ENCODE results near the gene LARGE2.

Gene LARGE2

GRCh38 chr11:45930031-45930794 lies 7.8 kb downstream of the LARGE2 start:
- DNase-seq (ENCODE audit: low read depth), result no peak

- DNase-seq (ENCODE audit: low read depth), result no peak
Measured at GRCh38 chr11:45930951-45931570, 8.6 kb downstream of the LARGE2 start.

GRCh38 chr11:45931739-45932138 lies 9.3 kb downstream of the LARGE2 start:
- DNase-seq (ENCODE audit: low read depth), result no peak

DNA sequence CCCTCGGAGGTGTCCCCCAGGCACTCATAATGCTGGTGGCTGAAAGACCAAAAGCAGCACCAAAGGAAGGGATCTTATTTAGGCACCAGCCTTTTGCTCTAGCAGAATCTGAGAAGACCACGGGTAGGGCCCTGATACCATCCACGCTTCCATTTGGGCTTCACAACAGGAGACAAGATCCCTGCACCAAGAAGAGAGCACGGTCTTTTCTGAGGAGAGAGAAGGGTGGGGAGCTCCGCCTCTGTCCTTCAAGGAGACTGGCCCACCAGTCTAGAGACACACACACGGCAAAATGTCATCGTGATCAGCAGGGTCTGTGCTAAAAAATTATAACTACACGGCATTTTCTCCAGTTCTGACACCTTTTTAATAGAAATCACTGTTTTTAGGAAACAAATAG lies 9.8 kb downstream of the LARGE2 start:
- no peak for DNase-seq (ENCODE audit: low read depth)

DNA sequence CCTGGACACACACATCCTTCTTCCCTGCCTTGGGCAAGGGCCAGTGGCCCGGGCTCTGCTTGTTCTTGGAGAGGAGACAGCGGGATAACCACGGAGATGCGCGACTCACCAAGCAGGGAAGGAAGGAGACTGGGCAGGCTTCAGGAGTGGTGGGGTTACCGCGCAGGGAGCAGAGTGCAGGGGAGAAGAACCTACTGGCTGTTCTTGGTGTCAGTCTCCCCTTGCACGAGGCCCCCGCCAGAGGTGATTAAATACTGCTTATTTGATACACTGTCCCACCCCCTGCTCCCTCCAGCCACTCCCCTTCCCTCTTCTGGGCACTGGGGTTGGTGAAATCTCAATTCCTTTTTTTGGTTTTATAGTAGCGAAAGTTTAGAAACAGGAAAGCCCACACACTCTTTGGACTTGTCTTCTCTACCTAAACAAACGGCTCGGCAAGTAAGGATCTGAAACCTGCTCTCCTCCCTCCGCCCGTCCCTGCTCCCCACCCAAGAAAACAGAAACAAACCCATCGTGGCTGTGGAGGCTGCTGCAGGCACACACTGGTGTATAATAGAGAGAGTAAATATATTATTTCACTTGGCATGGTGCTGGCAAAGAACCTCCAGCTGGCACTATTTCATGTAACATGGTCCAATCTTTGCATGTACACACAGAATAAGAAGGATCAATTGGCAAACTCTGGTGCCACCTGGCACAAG lies 10.8 kb downstream of the LARGE2 start:
- DNase-seq (ENCODE audit: low read depth), result no peak

DNA sequence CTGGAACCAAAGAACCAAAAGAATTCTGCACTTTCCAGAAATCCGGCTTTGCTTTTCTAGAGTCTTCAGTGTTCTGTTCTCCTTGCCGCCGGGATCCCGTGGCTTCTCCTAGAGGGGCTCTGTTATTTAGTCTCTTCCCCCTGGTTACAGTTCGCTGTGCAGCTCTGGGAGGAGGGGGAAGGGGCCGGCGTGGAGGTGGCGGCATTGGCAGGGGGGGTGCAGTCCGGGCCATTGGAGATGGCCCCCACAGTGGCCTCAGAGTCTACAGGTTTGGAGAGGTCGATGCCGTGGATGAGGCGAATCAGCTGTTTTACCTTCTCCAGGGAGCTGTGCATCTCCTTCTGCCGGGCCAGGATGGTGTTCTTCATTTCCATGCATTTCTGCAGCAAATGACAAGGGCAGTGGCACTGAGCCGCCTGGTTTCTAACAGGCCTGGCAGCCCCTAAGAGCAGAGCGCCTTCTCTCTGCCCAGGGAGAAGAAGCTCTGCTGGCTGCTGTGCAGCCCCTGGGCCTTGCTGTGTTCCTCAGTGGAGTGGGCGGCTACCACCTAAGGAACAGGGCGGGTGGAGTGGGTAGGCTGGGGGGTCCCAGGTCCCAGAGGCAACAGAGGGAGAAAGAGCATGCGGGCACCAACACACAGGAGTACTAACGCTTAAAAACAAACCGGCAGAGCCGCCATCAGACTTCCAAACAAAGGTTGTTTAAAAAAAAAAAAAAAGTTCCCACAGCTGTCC lies 11.6 kb downstream of the LARGE2 start:
- no peak for DNase-seq (ENCODE audit: low read depth)

GRCh38 chr11:45934580-45935318 lies 12.3 kb downstream of the LARGE2 start:
- DNase-seq (ENCODE audit: low read depth), result no peak

GRCh38 chr11:45935349-45936064 lies 13.1 kb downstream of the LARGE2 start:
- DNase-seq (ENCODE audit: low read depth), result no peak

DNA sequence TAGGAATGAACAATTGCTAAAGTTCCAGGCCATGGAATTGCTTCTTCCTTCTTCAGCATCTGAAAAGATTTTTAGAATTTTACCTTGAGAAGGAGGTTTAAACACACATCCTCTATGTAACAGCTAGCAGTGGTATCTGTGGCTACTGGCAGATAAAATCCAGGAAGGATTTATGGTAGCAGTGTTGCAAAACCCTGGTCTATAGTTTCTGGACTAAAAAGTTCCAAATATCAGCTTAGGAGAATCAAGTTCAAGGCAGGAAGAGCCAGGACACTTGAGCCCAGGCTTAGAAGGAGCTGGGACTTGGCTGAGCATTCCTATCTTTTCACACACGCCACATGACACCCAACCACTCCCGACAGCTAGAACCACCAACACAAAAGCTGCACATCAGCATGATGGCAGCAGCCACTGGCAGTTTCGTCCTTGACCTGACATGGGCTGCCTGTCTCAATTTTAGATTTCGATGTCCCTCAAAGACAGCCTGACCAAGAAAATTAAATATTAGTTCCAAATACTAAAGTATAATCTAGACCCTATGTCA lies 14.1 kb downstream of the LARGE2 start:
- no peak for DNase-seq (ENCODE audit: low read depth)

DNA sequence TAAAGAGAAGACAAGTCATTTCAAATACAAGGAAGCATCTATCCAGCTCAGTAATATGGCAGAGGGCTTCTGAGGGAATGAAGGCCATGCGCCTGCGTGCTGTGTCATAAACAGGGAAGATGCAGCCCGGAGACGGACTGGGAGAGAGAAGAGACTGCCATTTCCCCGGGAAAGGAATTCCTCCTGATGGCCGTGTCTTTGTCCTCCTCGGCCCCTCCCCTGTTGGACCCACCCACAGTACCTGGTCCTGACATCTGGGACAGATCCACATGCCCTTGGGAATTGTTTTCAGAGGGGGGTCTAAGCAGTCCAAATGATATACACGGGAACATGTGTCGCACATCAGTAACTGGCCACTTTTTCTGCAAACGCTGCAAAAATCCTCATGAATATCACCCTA lies 15.5 kb downstream of the LARGE2 start:
- no peak for DNase-seq (ENCODE audit: low read depth)

- no peak for DNase-seq (ENCODE audit: low read depth)
Measured at GRCh38 chr11:45939836-45940235, 17.4 kb downstream of the LARGE2 start.

DNA sequence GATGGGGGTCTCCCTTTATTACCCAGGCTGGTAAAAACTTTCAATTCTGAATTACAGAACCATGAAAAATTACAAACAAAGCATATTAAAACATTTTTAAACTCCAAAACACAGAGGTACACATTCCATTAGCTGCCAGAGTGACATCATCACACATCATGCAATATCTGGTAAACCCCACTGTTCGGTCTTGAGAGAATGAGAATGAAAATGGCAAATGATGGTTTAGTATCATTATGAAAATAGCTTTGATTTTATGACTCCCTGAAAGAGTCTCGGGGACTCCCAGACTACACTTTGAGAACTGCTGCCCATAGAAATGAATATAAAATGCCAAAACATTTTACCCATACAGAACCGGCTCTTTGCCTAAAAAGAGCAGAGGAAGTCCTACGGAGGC lies 18.8 kb downstream of the LARGE2 start:
- DNase-seq (ENCODE audit: low read depth), result no peak

- DNase-seq (ENCODE audit: low read depth), result no peak
Measured at GRCh38 chr11:45942381-45942780, 19.9 kb downstream of the LARGE2 start.

DNA sequence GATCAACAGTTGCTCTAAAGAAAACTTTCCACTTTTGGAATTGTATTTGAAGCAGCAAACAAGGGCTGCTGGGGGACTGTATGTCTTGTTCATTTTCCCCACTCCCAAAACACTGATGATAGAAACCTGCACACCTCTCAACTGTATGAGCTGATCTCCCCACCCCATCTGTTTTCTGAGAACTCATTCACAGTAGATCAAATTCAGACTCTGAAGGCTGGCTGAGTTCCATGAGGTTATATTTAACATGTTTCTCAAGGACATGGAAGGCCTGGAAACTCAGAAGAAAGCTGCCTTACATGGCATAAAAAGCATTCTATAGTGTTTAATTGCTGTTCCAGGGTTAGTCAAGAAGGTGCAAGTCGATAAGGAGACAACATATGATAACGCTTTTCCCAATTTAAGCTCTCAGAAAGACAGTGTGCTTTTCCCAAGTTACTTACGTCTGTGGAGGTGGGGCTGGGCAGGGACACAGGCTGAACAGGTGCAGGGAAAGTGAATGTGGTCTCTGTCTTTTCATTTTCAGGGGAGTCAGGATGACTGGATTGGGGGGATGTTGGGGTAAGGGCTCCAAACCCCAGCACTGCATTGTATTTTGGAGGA lies 23.0 kb downstream of the LARGE2 start:
- DNase-seq (ENCODE audit: low read depth), result no peak

- no peak for DNase-seq (ENCODE audit: low read depth)
Measured at GRCh38 chr11:45947885-45948284, 25.4 kb downstream of the LARGE2 start.

GRCh38 chr11:45948356-45948755 lies 25.9 kb downstream of the LARGE2 start:
- DNase-seq (ENCODE audit: low read depth), result no peak

DNA sequence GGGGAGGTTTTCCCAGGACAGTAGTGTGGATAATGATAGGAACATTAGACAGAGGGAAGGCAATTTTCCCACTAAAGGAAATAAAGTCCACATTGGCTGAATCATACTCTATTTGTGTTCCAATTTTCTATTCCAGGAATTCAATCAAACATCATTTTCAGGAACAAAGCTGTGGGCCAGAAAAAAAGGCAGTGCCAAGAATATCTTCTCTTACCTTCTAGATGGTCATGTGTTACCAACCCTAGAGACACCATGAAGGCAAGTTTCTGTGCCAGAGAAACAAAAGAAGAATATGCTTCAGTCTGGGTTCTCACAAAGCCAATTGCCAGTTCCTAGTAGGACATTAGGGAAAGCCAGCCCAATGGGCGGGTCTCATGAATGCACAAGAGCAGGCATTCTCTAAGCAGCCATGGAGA lies 27.5 kb downstream of the LARGE2 start:
- DNase-seq (ENCODE audit: low read depth), result no peak

- no peak for DNase-seq (ENCODE audit: low read depth)
Measured at GRCh38 chr11:45959851-45960250, 37.4 kb downstream of the LARGE2 start.

- no peak for DNase-seq (ENCODE audit: low read depth)
Measured at GRCh38 chr11:45960387-45961095, 38.1 kb downstream of the LARGE2 start.

- no peak for DNase-seq (ENCODE audit: low read depth)
Measured at GRCh38 chr11:45961751-45962240, 39.3 kb downstream of the LARGE2 start.

Data from activated gamma-delta T cell treated with anti-CD3 and anti-CD28 coated beads, Interleukin-2, amount 50 U/mL, for 16 hours (primary cell).